ENCODE measurements around the gene BMP8A.

Gene BMP8A

GRCh38 chr1:39573097-39573465, 81.6 kb downstream of the BMP8A start:
- no peak overlapping the region for H3K9ac ChIP-seq (ENCODE audit: low read length)
- H4K20me1 ChIP-seq (ENCODE audit: insufficient read depth, low read length): peaks cover 45% of the 10 kb centered on the region

GRCh38 chr1:39573736-39574624, 82.5 kb downstream of the BMP8A start:
- peak overlapping the region; percentile 80 for H3K4me3 ChIP-seq (ENCODE audit: low read length)
- H3K4me1 ChIP-seq (ENCODE audit: low read length): peaks cover 20% of the 10 kb centered on the region
- peaks cover 73% of the 10 kb centered on the region for H3K79me2 ChIP-seq (ENCODE audit: low read length)
- H3K4me2 ChIP-seq (ENCODE audit: low read length): peak overlapping the region; percentile 85
- no peaks in the 10 kb centered on the region for H3K9me3 ChIP-seq (ENCODE audit: insufficient read depth, low read length)
- no peak overlapping the region for H2AFZ ChIP-seq (ENCODE audit: low read depth, low read length)
- peaks cover 45% of the 10 kb centered on the region for H4K20me1 ChIP-seq (ENCODE audit: insufficient read depth, low read length)
- no peaks in the 10 kb centered on the region for H3K27me3 ChIP-seq (ENCODE audit: low read depth, low read length)
- no peak overlapping the region for H3K27ac ChIP-seq (ENCODE audit: low read length)
- H3K36me3 ChIP-seq (replicated peaks; ENCODE audit: low read depth, low read length): peaks cover 57% of the 10 kb centered on the region
- H3K9ac ChIP-seq (ENCODE audit: low read length): peak overlapping the region; percentile 98; the same call in 1 of the 2 replicates
- no peak for TF ChIP-seq EZH2phosphoT487 (IDR thresholded peaks at IDR 0.05; ENCODE audit: low read depth)
- TF ChIP-seq CTCF (IDR thresholded peaks at IDR 0.05; ENCODE audit: low read depth, low read length): no peak

More at GRCh38 chr1:39573097-39573465, 81.6 kb downstream of the BMP8A start:
- Histone ChIP-seq H3K79me2 (ENCODE audit: low read length) (peaks cover 73% of the 10 kb centered on the region), H3K4me1 (ENCODE audit: low read length) (peaks cover 20% of the 10 kb centered on the region), H3K4me3 (ENCODE audit: low read length) (no peak overlapping the region), H3K4me2 (ENCODE audit: low read length) (peak overlapping the region; percentile 27), H2AFZ (ENCODE audit: low read depth, low read length) (no peak overlapping the region), H3K36me3 (replicated peaks; ENCODE audit: low read depth, low read length) (peaks cover 65% of the 10 kb centered on the region), H3K27ac (ENCODE audit: low read length) (no peak overlapping the region), H3K27me3 (ENCODE audit: low read depth, low read length) (no peaks in the 10 kb centered on the region), H3K9me3 (ENCODE audit: insufficient read depth, low read length) (no peaks in the 10 kb centered on the region)
- TF ChIP-seq EZH2phosphoT487 (IDR thresholded peaks at IDR 0.05; ENCODE audit: low read depth) (no peak), CTCF (IDR thresholded peaks at IDR 0.05; ENCODE audit: low read depth, low read length) (no peak)

- Histone ChIP-seq H3K4me1 (ENCODE audit: low read length) (peaks cover 20% of the 10 kb centered on the region), H4K20me1 (ENCODE audit: insufficient read depth, low read length) (peaks cover 45% of the 10 kb centered on the region), H2AFZ (ENCODE audit: low read depth, low read length) (no peak overlapping the region), H3K9ac (ENCODE audit: low read length) (peak overlapping the region; percentile 98), H3K4me2 (ENCODE audit: low read length) (peak overlapping the region; percentile 85), H3K79me2 (ENCODE audit: low read length) (peaks cover 67% of the 10 kb centered on the region), H3K36me3 (replicated peaks; ENCODE audit: low read depth, low read length) (peaks cover 50% of the 10 kb centered on the region), H3K4me3 (ENCODE audit: low read length) (peak overlapping the region; percentile 80), H3K9me3 (ENCODE audit: insufficient read depth, low read length) (no peaks in the 10 kb centered on the region), H3K27ac (ENCODE audit: low read length) (no peak overlapping the region; the same call in 1 of the 2 replicates), H3K27me3 (ENCODE audit: low read depth, low read length) (no peaks in the 10 kb centered on the region)
- TF ChIP-seq CTCF (IDR thresholded peaks at IDR 0.05; ENCODE audit: low read depth, low read length) (no peak), EZH2phosphoT487 (IDR thresholded peaks at IDR 0.05; ENCODE audit: low read depth) (no peak)
Observed at GRCh38 chr1:39574646-39575045, 83.2 kb downstream of the BMP8A start.

All from OCI-LY3 (cell line).